Body of pancreas (tissue), 4 donors: Measurements from ENCODE around the gene SUPT3H. TPM values are rescaled to one million over a fixed set of nuclear protein-coding genes. Genes with fewer than 3 reads are reported as not detected.

Experiments
- ATAC-seq: fragments of 150-250 bp; one replicate; pipeline ENCODE4 v1.9.1; 2016
- DNase-seq, 4 donors: peaks; one replicate each; pipeline ENCODE4 v3.0.0-alpha.2; 2019
- H3K27ac ChIP-seq, 4 donors: fragments of 200-600 bp; sonication (generic); 1 replicate in 3 of 4; 2 replicates in 1 of 4; pipeline versions ENCODE4 v1.5.1 to v1.6.1; 2016 to 2019; ENCODE audit warnings: mild to moderate bottlenecking in 1 of 4, mixed read lengths in 1 of 4, moderate library complexity in 1 of 4
- H3K27me3 ChIP-seq, 2 donors: fragments of 200-600 bp; sonication (generic); one replicate each; pipeline ENCODE4 v1.6.0; 2016; ENCODE audit warnings: mild to moderate bottlenecking in 1 of 2
- H3K36me3 ChIP-seq, 2 donors: fragments of 200-600 bp; sonication (generic); replicated peaks in 1 of 2; 2 replicates each; pipeline ENCODE4 v1.5.1; 2016; ENCODE audit warnings: low read depth in 2 of 2; ENCODE audit not compliant: insufficient read depth in 1 of 2
- H3K4me1 ChIP-seq: fragments of 200-600 bp; sonication (generic); one replicate; pipeline ENCODE4 v1.6.0; 2016
- H3K4me3 ChIP-seq, 2 donors: fragments of 200-600 bp; sonication (generic); 1 replicate in 1 of 2; 2 replicates in 1 of 2; pipeline ENCODE4 v1.5.1; 2016 to 2019
- H3K9me3 ChIP-seq, 3 donors: fragments of 200-600 bp; sonication (generic); 1 replicate in 2 of 3; 2 replicates in 1 of 3; pipeline ENCODE4 v1.5.1; 2016
- POLR2A ChIP-seq, 3 donors: fragments of 450-650 bp; IDR thresholded peaks; one replicate each; pipeline ENCODE4 v1.6.1; 2016; ENCODE audit warnings: antibody characterized with exemption in 3 of 3, mild to moderate bottlenecking in 2 of 3
- WGBS, 2 donors: methylation state at CpG; one replicate each; pipeline ENCODE4 v1.1.5; 2017; 5-methylcytosine and 5-hydroxymethylcytosine counted together
- intact Hi-C: fragments of 100-400 bp; cut with DNase I; formaldehyde crosslinking; loops from one replicate; pipeline ENCODE4 v1.15.1; 2023
- total RNA-seq, 2 donors: library from RNA; depleted of rRNA; stranded (reverse); fragments of >200 nt; gene quantifications; one replicate each; pipeline ENCODE4 v1.1.0, GENCODE V29; 2016
- TF ChIP-seq, protein P1 (sequence below), 7 experiments: fragments of 450-650 bp in 4 of 7; fragments of 200-600 bp in 3 of 7; sonication (generic) in 3 of 7; IDR thresholded peaks; one replicate each; pipeline ENCODE4 v1.5.1; 2016 to 2019; ENCODE audit warnings: antibody characterized with exemption in 7 of 7

The SUPT3H gene
- total RNA-seq, 2 donors from 2014 or later = 4.9 to 6.7 TPM

DNA sequence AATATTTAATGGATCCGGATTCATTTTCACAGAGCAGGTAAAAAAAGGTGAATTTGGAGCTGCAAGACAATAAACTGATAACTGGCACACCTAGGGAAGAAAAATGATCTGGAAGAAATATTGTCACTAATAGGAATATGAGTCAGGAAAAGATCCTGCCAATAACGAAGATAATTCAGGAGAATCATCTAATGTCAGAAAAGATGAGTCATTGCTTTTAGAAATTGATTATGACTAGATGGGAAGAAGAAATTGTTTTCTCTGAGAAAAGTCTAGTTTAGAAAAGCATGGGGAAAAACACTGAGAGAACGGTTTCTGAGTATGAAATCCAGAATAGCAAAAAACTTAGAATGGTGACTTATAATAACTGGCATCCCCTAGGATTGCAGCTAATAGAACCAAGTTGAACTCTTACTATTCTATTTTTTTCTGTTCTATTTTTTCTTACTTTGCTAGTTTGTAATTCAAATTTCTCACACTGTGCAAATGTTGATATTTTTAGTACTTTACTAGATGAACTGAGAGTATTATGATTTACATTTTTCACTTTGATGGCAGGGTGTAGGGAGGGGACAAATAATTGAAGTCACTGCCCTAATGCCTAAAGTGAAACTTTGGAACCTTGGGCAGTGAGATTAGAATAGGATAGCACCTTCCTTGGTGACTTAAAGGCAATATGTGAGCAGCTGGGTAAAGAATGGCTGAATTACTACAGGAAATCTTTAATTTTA is 38.2 kb upstream of the SUPT3H start:
- TF ChIP-seq, protein P1, sequence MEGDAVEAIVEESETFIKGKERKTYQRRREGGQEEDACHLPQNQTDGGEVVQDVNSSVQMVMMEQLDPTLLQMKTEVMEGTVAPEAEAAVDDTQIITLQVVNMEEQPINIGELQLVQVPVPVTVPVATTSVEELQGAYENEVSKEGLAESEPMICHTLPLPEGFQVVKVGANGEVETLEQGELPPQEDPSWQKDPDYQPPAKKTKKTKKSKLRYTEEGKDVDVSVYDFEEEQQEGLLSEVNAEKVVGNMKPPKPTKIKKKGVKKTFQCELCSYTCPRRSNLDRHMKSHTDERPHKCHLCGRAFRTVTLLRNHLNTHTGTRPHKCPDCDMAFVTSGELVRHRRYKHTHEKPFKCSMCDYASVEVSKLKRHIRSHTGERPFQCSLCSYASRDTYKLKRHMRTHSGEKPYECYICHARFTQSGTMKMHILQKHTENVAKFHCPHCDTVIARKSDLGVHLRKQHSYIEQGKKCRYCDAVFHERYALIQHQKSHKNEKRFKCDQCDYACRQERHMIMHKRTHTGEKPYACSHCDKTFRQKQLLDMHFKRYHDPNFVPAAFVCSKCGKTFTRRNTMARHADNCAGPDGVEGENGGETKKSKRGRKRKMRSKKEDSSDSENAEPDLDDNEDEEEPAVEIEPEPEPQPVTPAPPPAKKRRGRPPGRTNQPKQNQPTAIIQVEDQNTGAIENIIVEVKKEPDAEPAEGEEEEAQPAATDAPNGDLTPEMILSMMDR (IDR thresholded peaks at IDR 0.05) = no peak
- no peak for TF ChIP-seq POLR2A (IDR thresholded peaks at IDR 0.05)
- no peak for ATAC-seq
- no peaks in the 10 kb centered on the region for H3K36me3 ChIP-seq
- 44% methylated on average over 3 of the region's 3 CpGs for WGBS, 2 donors
- H3K27ac ChIP-seq = no peak overlapping the region
- intact Hi-C loops = no loop called here
- no peaks in the 10 kb centered on the region for H3K9me3 ChIP-seq
- no peak overlapping the region for H3K4me3 ChIP-seq
- H3K4me1 ChIP-seq = peaks cover 17% of the 10 kb centered on the region
- peaks cover 0 to 29% of the 10 kb centered on the region in 2 donors for H3K27me3 ChIP-seq
- DNase-seq = no peak

DNA sequence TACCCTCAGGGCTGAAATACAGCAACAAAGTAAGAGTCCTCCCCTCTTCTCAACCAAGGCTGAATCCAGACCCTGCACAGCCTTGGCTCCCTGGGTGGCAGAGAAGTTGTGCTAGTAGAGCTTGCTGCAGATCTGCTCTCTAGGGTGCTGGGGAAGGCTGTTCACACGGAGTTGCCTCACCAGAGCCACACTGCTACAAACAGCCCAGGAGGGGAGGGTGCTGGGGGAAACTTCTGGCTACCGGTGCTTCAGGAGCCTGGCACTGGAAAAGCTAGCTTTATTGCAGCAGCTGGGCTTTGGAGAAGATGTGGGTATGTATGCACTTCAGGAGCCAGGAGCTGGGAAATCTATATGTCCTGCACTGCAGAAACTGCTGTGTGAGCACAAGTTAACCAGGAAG is 37.6 kb upstream of the SUPT3H start:
- WGBS, 2 donors = 18 to 39% methylated on average over 2 of the region's 2 CpGs
- H3K27me3 ChIP-seq = peaks cover 0 to 22% of the 10 kb centered on the region in 2 donors
- intact Hi-C loops = no loop called here
- no peaks in the 10 kb centered on the region for H3K36me3 ChIP-seq
- peaks cover 10% of the 10 kb centered on the region for H3K4me1 ChIP-seq
- H3K4me3 ChIP-seq = no peak overlapping the region
- DNase-seq = no peak
- ATAC-seq = no peak
- H3K9me3 ChIP-seq = no peaks in the 10 kb centered on the region
- no peak overlapping the region for H3K27ac ChIP-seq
- TF ChIP-seq POLR2A (IDR thresholded peaks at IDR 0.05) = no peak
- TF ChIP-seq, protein P1 (IDR thresholded peaks at IDR 0.05) = no peak

DNA sequence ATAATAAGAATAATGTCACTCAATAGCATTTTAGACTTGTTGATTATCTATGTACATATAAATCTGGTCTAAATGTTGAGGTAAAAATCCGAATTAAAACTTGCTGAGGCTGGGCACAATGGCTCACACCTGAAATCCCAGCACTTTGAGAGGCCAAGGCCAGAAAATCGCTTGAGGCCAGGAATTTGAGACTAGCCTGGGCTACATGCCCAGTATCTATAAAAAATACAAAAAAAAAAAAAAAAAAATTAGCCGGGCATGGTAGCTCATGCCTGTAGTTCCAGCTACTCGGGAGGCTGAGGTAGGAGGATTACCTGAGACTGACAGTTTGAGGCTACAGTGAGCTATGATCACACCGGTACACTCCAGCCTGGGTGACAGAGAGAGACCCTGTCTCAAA is 34.2 kb upstream of the SUPT3H start:
- 68 to 71% methylated on average over 5 of the region's 5 CpGs for WGBS, 2 donors
- intact Hi-C loops = no loop called here
- no peaks in the 10 kb centered on the region for H3K36me3 ChIP-seq

DNA sequence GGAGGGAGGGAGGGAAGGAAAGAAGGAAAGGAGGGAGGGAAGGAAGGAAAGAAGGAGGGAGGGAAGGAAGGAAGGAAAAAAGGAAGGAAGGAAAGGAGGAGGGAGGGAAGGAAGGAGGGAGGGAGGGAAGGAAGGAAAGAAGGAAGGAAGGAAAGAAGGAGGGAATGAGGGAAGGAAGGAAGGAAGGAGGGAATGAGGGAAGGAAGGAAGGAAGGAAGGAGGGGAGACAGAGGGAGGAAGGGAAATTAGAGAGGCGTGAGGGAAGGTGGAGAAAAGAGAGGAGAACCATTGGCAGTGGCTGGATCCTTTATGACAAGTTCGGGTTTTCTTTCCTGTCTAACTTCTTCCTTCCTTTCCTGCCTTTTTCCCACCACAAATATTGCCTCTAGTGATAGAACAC is 22.3 kb upstream of the SUPT3H start:
- Histone ChIP-seq H3K4me3 (no peak overlapping the region), H3K27me3 (no peaks in the 10 kb centered on the region), H3K36me3 (no peaks in the 10 kb centered on the region), H3K27ac (no peak overlapping the region), H3K4me1 (no peaks in the 10 kb centered on the region), H3K9me3 (no peaks in the 10 kb centered on the region)
- ATAC-seq (no peak), DNase-seq (no peak)
- intact Hi-C loops = no loop called here
- WGBS, 2 donors = 73 to 79% methylated on average over 2 of the region's 2 CpGs
- TF ChIP-seq POLR2A (IDR thresholded peaks at IDR 0.05) = no peak
- TF ChIP-seq, protein P1 (IDR thresholded peaks at IDR 0.05) = no peak

More for the DNA sequence above, 34.2 kb upstream of the SUPT3H start:
- H3K27me3 ChIP-seq = peaks cover 0 to 11% of the 10 kb centered on the region in 2 donors
- TF ChIP-seq POLR2A (IDR thresholded peaks at IDR 0.05) = no peak
- TF ChIP-seq, protein P1 (IDR thresholded peaks at IDR 0.05) = no peak
- no peak overlapping the region for H3K4me3 ChIP-seq
- ATAC-seq (no peak), DNase-seq (no peak)
- no peaks in the 10 kb centered on the region for H3K9me3 ChIP-seq
- no peaks in the 10 kb centered on the region for H3K4me1 ChIP-seq
- H3K27ac ChIP-seq = no peak overlapping the region
